GM11168 (cell line): ENCODE measurements around the gene HRH3.

ENCODE experiments used
- in situ Hi-C: fragments of 300-500 bp; cut with MboI; formaldehyde crosslinking; loops from one replicate; pipeline ENCODE4 v1.12.0; 2022; ENCODE audit warnings: low sequenced_read_pairs; ENCODE audit not compliant: unreplicated experiment

The HRH3 gene

DNA sequence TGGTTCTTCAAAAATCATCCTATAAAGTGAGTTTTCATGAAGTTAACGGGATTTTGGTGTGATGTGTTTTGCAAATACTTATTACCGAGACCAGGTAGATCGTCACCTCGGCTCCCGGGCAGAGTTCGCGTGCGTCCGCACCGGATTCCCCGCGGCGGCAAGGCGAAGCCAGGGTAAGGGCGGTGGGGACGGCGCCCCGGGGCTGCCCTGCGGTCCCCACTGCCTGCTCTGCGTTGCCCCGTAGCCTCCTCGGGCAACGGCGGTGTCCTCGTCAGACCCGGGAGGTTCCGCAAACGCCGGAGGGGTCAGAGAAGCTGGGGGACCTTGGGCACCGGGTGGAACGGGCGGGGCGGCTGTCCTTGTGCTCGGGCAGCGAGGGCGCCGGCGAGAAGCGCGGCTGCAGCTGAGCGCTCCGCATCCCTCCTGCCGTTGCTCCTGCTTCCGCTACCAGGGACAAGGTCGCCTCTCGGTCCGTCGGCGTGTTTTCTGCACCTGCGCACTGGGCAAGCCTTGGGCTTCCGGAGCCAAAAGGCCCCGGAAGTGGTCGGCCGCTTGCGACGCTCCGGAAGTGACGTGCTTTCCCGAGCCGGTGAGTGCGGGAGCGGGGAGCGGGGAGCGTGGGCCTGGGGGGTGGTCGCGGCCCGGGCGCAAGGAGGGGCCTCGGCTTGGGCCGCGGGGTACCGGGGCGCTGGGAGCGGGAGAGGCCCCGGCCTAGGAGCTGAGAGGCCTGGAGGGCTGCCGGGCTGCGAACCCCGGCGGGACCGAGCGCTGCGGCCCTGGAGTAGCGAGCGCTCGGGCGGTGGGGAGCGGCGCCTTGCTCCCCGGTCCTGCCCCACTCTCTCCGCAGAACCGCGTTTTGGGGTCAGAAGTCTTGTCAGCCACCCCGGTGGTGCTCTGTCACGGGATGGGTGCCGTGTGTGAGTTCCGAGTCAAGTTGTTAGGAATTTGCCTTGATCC is 37.3 kb downstream of the HRH3 start, which contains the start of gene MTG2:
MTG2 (plus strand) TSS at position 560 of the 957 bp plus-strand sequence. CDS start 10,393 bp downstream, outside the sequence.
- in situ Hi-C loops, result no loop called here

DNA sequence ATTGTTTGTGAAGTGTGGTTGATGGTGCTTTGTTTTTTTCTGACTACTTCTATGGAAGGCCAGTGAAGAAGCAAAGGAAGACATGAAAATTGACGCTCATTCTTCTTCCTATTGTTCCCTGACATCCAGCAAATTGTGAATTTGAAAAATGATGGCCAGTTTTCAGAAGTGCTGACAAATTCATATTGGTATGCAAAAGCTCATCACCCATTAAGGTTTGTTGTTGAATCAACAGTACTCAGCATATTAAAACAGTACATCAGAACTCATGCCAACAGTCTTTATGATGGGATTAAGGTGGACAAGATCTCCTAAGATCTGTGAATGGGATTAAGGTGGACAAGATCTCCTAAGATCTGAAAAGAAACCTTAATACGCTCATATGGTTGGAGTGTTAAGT is 38.3 kb downstream of the HRH3 start:
- in situ Hi-C loops, result no loop called here

DNA sequence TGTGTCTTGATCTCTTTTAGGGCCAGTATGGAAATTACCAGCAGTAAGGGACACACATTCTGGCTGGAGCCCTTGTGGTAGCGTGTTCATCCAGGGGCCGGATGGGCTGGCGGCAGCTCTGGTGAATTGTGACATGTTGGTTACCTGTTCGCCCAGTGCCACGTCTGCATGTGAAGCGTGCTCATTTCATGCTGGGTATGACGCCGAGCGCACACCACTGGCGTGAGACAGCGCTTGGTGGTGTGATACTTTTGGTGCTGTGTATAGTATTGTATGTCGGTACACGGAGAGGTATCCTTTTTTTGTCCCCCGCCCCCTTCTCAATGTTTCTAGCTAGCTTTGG is 40.9 kb downstream of the HRH3 start:
- in situ Hi-C loops, result no loop called here

DNA sequence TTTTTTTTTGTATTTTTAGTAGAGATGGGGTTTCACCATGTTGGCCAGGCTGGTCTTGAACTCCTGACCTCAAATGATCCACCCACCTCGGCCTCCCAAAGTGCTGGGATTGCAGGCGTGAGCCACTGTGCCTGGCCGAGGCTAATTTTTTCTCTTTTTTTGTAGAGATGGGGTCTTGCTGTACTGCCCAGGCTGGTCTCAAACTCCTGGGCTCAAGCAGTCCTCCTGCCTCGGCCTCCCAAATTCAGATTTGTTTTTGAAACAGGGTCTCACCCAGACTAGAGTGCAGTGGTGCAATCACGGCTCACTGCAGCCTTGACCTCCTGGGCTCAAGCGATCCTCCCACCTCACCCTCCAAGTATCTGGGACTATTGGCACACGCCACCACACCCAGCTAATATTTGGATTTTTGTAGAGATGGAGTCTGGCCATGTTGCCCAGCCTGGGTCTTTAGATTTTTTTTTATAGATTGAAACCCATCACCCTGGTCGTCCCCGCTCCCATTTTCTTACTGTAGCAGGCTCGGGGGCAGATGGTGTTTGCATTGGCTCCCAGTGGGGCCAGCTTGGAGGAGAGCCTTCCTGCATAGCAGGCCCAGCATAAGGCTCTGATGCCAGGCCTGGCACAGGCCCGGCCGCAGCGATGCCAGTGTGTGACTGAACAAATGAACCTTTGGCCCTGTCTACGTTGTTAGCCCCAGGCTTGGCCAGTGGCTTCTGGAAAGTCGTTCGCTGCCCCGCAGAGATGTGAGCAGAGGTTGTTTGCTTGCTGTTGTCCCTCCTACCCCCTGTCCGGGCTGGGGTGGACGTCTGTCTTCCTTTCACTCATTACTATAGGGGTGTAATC is 41.5 kb downstream of the HRH3 start:
- in situ Hi-C loops, result no loop called here

DNA sequence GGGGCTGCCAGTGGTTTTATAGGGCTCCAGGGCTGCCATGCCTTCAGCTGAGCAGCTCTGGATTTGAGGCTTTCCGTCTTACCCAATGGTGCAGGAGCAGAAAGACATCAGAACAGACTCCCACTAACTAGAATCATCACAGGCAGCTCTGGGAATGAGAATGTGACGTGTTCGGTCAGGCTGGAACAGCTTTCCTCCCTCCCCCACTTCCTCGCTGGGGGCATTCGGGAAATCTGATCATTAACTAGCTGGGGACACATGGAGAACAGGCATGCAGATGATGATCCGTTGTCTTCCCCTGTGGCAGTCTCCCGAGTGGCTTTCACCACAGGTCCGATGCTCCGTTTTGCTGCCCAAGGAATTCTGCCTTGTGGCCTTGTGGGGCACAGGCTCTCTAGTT is 42.8 kb downstream of the HRH3 start:
- in situ Hi-C loops, result no loop called here

DNA sequence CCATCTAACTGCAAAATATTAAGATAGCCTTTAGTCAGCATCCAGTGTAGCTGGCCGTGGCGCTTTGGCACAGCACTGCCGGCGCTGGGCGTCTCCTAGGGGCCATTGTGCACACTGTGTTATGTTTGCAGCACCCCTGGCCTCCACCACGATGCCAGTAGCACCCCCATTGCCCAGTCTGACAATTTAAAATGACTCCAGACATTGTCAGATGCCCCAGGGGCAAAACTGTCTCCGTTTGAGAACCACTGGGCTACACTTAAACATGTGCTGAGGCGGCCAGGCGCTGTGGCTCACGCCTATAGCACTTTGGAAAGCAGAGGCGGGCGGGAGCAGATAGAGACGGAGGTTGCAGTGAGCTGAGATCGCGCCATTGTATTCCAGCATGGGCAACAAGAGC is 43.2 kb downstream of the HRH3 start:
- in situ Hi-C loops, result no loop called here

DNA sequence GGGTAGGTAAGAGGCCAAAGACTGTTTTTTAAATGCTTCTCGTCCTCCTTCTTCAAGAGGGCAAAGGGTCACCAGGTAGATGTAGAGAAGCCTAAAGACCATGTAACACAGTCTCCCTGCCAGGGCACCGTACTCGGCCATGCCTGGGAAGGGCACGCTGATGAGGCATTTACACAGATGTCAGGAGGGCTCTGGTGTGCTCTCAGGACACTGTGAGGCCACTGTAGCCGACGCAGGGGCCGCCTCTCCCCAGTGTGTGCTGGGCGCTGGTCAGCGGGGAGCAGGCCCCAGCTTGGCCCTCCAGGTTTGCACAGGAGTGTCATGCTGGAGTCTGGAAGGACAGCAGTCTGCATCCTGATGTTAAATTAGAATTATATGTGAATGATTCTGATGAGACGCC is 44.4 kb downstream of the HRH3 start:
- in situ Hi-C loops, result no loop called here

DNA sequence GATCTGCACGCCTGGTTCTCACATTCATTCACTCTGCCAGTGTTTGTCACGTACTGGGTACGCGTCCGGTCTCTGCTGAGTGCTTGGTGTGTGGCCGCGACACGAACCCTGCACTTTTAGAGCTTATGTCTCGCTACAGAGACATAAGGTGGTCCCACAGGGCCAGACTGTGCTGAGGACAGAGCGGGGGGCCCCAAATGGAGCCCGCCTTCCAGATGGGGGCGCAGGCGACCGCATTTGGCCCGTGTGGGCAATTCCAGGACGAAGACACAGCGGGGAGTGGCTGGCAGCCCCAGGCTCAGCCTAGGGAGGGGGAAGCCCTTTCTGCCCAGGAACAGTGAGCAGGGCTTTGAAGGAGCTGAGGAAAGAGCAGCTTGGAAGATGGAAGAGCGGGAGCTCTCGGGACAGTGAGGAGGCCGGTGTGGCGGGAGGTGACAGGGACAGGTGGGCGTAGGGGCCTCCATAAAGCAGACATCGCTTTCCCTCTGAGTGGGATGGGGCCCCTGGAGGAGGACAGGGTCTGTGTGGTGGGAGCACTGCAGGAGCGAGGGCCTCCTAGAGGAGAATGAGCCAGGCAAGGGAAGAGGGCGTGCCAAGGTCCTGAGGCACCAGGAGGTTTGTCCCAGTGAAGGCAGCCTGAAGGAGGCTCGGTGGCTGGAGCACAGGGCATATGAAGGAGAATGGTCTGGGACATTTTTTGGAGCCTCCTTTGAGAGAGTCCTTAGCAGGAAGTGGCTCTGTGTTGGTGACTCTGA is 45.0 kb downstream of the HRH3 start:
- in situ Hi-C loops, result no loop called here

DNA sequence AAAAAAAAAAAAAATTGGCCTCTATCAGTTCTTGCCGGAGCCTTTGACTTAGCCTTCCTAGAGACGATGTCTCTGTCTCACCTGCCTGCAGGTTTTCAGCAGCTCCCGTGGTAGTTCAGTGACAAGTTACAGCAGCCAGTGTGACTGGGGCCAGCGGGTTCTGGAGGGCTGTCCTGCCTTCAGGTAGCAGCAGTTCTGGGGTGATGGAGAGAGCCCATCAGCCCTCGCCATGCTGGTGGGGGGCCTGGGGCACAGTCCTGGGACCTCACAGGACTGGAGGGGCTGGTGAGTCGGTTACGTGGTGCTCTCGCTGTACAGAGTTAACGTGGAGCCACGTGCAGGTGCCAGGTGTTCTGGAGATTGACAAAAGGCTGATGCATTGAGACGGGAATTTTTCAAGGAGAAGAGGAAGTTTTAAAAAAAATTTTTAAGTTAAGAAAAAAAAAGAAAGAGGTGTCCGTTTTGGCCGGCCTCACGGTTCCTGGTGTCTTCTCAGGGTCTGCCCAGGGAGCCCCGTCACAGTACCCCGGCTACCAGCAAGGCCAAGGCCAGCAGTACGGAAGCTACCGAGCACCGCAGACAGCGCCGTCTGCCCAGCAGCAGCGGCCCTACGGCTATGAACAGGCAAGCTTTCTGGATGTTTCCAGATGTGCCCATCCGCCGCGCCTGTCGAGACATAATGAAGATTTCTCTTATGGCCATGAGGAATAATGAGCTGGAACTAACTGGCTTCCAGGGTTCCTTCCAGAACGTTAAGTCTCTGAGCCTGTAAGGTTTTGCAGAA is 45.9 kb downstream of the HRH3 start:
- in situ Hi-C loops, result no loop called here

DNA sequence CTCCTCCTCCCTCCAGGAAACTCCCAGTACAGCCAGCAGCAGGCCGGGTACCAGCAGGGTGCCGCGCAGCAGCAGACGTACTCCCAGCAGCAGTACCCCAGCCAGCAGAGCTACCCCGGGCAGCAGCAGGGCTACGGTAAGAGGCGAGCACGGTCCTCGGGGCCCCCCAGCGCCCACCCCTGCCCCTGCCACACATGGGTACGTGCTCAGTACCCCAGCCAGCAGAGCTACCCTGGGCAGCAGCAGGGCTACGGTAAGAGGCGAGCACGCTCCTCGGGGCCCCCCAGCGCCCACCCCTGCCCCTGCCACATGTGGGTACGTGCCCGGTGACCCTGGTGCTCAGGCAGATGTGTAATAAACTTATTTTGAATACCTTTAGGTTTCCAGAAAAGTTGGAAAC is 47.4 kb downstream of the HRH3 start:
- in situ Hi-C loops, result no loop called here

DNA sequence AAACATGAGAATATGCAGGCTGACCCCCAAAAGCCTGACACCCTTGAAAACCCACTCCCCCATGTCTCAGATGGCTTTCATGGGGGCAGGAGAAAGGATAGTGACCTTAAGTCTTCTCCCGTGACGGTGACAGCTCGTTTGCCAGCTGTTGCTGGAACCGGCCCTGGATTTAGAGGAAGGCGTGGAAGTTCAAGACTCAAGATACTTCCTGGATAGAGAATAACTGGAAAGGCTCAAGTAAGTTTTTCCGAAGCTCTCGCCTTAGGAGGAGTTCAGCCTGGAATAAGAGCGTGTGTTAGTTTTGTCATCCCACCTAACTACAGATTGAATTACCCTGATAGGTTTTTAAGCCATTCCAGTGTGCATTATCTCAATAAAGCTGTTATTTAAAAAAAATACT is 48.8 kb downstream of the HRH3 start:
- in situ Hi-C loops, result no loop called here

DNA sequence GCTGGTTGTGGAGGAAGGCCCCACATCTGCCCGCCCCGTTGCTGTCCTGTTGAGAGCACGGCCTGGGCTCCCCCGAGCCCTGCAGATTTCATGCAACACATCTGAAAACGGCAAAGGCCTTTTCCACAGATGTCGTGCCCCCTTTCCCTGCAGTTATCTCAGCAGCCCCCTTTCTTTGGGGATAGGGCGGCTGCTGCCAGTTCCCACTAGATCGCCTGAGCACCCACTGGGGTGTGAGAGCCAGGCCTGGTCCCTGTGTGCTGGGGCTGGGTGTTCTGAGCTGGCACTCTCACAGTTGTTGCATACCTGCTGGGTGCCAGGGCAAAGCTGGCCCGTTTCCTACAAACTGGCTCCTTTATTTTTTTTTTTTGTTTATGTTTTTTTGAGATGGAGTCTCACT is 49.5 kb downstream of the HRH3 start:
- in situ Hi-C loops, result no loop called here

DNA sequence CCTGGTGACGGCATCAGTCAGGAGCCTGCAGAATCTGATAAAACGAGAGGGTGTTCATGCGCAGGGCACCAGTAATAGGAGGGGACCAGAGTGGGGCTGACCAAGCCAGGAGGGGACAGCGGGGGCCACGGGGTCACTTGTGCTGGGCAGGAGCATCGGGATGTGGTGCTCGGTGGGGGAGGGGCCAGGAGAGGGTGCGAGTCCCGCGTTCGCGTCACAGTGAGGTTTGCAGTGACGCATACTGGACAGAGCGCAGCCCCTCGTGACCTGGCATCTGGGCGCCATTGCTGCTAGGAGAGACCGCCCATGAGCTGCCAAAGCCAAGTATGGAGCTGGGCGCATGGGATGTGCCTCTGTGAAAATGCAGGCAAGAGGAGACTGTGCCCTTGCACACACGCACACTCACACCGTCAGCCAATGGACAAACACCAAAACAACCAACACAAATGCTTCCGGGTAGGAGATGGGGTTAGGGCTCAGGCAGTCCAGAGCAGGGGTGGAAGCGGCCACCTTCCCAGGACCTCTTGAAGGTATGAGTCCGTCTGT is 51.1 kb downstream of the HRH3 start:
- in situ Hi-C loops, result no loop called here

DNA sequence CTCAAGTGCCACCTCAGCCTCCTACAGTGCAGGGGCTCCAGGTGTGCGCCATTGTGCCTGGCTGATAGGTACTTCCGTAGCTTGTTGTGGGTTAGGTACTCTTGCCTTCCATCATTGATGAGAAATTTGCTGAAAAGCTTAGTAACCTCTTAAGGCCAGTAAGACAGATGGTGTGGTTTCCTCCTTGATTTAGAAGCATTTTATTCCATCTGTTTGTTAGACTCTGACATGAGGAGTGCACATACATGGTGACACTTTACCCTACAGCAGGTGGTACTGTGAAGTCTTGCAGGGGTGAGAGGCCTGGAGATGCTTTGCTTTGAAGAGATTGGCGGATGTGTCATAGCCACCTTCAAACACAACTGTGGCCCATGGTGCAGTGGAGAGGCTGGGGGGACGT is 52.0 kb downstream of the HRH3 start:
- in situ Hi-C loops, result no loop called here

DNA sequence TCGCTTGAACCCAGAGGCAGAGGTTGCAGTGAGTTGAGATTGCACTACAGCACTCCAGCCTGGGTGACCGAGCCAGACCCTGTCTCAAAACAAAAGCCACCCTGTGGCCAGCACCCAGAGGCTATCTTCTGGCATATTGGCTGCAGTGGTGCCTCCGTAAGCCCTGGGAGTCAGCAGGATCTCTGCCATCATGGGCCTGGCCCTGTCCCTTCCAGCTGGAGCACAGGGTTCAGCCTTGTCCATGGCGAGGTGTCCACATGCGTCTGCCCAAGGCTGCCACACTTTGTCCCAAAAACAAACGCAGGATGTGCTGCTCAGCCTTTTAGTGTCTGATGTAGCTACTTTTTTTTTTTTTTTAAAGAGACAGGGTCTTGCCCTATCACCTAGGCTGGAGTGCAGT is 52.6 kb downstream of the HRH3 start:
- in situ Hi-C loops, result no loop called here

DNA sequence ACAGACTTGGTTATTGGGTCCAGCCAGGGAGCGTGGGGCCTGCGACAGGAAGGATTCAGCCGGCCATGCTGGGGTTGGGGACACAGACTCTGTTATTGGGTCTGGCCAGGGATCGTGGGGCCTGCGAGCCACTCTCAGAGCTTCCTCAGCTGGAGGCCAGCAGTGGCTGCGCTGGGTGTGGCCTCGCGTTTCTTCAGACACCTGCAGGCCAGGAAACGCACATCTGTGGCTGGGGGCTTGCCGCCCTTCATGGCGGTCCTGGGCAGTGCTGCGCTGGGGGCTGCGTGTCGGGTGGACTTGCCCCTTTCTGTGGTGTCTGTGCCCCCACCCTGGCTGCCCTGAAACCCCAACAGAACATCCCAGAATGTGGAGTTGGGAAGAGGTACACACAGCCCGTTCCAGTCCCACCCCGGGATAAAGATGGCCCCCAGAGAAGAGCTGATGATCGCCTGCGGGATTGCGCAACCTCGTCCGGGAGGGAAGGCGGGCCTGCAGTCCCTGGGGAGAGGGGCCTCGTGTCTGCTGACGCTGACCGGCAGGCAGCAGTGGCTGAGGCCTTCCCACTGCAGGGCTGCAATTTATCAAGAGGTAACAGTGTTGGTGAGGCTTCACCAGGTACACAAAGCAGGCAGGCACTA is 54.2 kb downstream of the HRH3 start:
- in situ Hi-C loops, result no loop called here
